ENCODE results near the gene NCOA6.
"Not testable (repeated sequence)": the region's sequence is repeated elsewhere in the genome, so short reads cannot be mapped to it uniquely, and the experiment has no call there.

The NCOA6 gene

GRCh38 chr20:34716921-34717229, 108.6 kb downstream of the NCOA6 start:
- DNase-seq: no peak

- DNase-seq: no peak
Observed at GRCh38 chr20:34715384-34715783, 110.1 kb downstream of the NCOA6 start.

GRCh38 chr20:34713944-34714515, 111.4 kb downstream of the NCOA6 start:
- not testable (repeated sequence) for DNase-seq

- DNase-seq: peak; percentile 98
Observed at GRCh38 chr20:34713194-34713943, 112.1 kb downstream of the NCOA6 start.

- no peak for DNase-seq
Observed at GRCh38 chr20:34712525-34713192, 112.8 kb downstream of the NCOA6 start.

- no peak for DNase-seq
Observed at GRCh38 chr20:34711813-34712430, 113.5 kb downstream of the NCOA6 start.

- peak; percentile 49 for DNase-seq
Observed at GRCh38 chr20:34710861-34711574, 114.4 kb downstream of the NCOA6 start.

GRCh38 chr20:34710568-34710839, 114.9 kb downstream of the NCOA6 start:
- DNase-seq: no peak

GRCh38 chr20:34709831-34710567, 115.5 kb downstream of the NCOA6 start:
- peak; percentile 84 for DNase-seq

- DNase-seq: peak; percentile 89
Observed at GRCh38 chr20:34709044-34709830, 116.2 kb downstream of the NCOA6 start.

- peak; percentile 67 for DNase-seq
Observed at GRCh38 chr20:34708621-34709043, 116.8 kb downstream of the NCOA6 start.

GRCh38 chr20:34706912-34707784, 118.3 kb downstream of the NCOA6 start:
- DNase-seq: no peak

- no peak for DNase-seq
Observed at GRCh38 chr20:34706302-34706875, 119.1 kb downstream of the NCOA6 start.

GRCh38 chr20:34705397-34706301, 119.8 kb downstream of the NCOA6 start:
- peak; percentile 38 for DNase-seq

GRCh38 chr20:34705008-34705396, 120.4 kb downstream of the NCOA6 start:
- DNase-seq: no peak

- peak; percentile 95 for DNase-seq
Observed at GRCh38 chr20:34704177-34705007, 121.1 kb downstream of the NCOA6 start, which contains the start of gene TP53INP2. Gene TP53INP2, plus strand, starts transcription at chr20:34704344. Its CDS starts 4,396 bp downstream, at chr20:34708740.

GRCh38 chr20:34703424-34704176, 121.9 kb downstream of the NCOA6 start:
- DNase-seq: peak; percentile 40
